SIG-M5 treated with dmso at 0.1 percent for 504 hours (cell line): ENCODE results near the gene PRG2.
"Not testable (repeated sequence)": the region's sequence is repeated elsewhere in the genome, so short reads cannot be mapped to it uniquely, and the experiment has no call there.

ENCODE experiments used
- DNase-seq: peaks from one replicate; lab custom pipeline; 2025; ENCODE audit not compliant: unreplicated experiment; lab: John Stamatoyannopoulos, UW

Gene PRG2

GRCh38 chr11:57370251-57370650, 20.2 kb downstream of the PRG2 start:
- DNase-seq: no peak

DNA sequence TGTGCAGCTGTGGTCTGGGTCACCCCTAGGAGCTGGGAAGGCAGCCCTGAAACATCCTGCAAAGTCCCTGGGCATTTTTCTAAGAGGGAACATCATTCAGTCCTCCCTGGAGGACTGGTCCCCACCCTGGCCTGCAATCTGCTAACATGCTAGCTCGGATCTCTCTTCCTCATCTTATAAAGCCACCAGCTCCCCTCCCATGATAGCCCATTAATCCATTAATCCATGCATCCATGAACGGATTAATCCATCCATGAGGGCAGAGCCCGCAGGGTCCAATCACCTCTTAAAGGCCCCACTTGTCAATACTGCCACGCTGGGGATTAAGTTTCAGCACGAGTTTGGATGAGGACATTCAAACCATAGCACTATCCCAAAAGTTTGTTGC, 21.6 kb downstream of the PRG2 start:
- DNase-seq: no peak

GRCh38 chr11:57368106-57368844, 22.2 kb downstream of the PRG2 start:
- no peak for DNase-seq

DNA sequence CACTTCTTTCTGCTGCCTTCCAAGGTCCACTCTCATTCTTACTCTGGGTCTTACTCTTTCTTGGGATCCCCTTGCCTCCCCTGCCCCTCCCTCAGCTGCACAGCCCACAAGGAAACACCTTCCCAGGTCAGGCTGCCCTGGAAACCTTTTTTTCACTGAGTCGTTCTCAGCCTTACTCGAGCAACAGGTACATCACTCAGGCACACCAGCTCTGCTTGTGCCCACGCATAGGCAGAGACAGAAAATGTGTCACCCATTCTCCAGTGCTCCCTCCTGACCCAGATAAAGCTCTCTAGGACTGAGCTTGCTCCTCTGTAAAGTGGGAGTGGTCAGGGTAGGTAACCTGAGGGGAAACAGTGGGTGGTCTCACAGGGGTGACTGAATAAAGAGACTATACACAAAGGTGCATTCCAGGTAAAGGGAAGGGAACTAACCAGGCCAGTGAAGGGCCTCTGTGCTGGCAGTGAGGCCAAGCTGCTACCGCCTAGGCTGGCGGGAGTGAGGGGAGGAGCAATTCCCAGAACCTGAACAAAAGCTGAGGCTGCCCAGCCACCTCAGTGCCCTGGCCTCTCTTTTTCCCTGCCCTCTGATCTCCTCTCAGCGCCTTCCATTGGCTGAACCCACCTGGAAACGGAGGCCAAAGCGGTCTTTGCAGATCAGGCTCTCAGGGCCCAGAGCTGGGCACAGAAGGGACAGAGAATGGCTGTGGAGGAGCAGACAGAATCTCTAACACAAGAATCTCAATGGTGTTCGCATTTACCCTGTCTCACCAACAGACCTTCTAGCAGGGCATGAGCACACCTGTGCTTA, 25.4 kb downstream of the PRG2 start:
- DNase-seq: no peak

GRCh38 chr11:57363131-57364080, 27.0 kb downstream of the PRG2 start:
- DNase-seq: no peak

DNA sequence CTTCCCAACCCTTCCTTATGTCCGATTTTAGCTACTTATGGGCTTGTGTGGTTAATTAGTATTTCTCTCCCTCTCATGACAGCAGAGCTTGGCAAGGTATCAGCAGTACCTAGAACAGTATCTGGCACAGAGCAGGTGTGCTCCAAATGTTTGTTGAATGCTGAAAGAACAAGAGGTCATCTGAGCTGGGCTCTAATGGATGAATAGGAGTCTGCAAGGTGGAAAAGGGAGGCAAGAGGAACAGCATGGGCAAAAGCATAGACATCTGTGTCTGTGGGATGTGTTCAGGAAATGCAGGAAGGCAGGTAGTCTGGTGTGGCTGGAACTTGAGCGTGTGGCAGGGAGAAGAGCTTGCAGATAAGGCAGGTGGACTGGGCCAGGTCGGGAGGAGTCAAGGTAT, 28.5 kb downstream of the PRG2 start:
- DNase-seq: no peak

GRCh38 chr11:57361420-57361819, 29.0 kb downstream of the PRG2 start:
- DNase-seq: not testable (repeated sequence)

- DNase-seq: no peak
Observed at GRCh38 chr11:57360991-57361390, 29.5 kb downstream of the PRG2 start.

DNA sequence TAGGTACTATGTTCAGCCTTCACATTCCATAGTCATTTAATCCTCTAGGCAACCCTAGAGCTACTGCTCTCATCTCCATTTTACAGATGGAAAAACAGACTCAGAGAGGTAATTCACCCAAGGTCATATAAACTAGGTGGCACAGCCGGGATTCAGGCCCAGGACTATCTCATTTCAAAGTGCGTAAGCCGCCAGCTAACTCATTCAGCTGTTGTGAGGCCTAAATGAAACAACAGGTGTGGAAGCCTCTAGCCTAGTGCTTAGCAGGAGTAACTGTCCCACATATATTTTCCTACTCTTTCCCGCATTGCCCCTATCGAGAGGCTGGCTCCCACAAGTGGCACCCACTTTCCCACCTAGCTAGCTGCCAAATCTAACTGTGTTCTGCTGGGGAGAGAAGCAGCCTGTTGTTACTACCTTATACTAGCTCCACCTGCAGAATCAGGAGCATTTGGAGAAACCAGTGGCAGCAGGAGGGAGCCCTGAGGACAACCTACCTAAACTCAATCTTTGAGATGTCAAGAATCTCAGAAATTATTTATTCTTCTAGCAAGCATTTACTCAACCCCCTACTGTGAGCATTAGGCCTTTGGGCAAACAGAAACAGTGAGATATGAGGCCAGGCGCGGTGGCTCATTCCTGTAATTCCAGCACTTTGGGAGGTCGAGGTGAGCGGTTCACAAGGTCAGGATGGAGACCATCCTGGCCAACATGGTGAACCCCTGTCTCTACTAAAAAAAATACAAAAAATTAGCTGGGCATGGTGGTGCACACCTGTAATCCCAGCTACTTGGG, 30.4 kb downstream of the PRG2 start:
- no peak for DNase-seq

DNA sequence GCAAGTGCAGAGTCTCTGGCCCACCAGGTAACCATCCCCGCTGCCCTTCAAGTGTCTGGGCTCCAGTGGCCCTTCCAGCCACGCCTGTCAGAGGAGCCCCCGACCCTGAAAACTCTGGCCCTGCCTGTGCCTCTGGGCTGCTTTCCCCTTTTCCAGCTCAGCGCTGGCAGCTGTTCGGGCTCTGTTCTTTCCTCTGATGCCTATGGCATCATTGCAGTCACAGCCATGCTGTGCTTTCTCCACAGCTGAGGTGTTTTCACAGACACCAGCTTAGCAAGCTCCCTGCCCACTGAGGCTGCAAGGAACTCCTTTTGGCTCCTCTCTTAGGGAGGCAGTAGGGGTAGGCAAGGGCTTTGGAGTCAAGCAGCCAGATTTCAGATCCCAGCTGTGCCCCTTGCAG, 31.1 kb downstream of the PRG2 start:
- DNase-seq: no peak

- no peak for DNase-seq
Observed at GRCh38 chr11:57358991-57359390, 31.5 kb downstream of the PRG2 start.

- no peak for DNase-seq
Observed at GRCh38 chr11:57358543-57358961, 31.9 kb downstream of the PRG2 start.

DNA sequence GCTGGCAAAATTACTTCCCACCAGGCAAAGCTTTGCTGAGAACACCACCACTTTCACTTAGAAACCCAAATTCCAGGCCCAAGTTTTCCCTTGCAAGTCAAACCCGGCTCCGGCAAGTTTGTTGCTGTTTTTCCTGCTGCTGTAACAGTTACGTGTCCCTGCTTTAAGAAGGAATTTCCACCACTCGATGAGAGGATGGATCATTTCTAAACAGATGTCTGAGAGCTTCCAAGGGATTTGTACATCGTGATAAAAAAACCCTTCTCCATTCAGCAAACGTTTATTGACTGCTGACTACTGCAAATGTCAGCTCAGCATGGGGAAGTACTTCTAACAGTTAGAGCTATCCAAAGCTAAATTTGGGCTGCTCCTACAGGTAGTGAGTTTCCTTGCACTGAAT, 32.6 kb downstream of the PRG2 start:
- DNase-seq: no peak

GRCh38 chr11:57357310-57357709, 33.1 kb downstream of the PRG2 start:
- no peak for DNase-seq

GRCh38 chr11:57356268-57356667, 34.2 kb downstream of the PRG2 start:
- no peak for DNase-seq

DNA sequence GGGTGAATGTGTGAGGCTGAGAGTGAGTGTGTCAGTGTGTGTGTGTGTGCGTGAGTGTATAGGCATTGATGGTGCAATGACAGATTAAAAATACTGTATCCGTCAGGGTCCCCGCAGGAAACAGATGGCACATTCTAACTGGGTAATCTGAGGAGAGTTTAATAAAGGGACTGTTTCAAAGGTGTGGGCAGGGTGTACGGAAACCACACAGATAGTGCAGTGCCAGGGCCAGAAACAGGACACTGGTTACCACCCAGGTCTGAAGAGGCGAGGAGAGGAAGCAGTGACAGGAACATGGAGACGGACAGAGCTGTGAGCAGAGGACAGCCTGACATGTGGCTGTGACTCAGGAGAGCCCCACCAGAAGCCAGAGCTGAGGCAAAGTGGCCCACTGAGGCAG, 35.8 kb downstream of the PRG2 start:
- DNase-seq: no peak

GRCh38 chr11:57353852-57354251, 36.6 kb downstream of the PRG2 start:
- DNase-seq: no peak

DNA sequence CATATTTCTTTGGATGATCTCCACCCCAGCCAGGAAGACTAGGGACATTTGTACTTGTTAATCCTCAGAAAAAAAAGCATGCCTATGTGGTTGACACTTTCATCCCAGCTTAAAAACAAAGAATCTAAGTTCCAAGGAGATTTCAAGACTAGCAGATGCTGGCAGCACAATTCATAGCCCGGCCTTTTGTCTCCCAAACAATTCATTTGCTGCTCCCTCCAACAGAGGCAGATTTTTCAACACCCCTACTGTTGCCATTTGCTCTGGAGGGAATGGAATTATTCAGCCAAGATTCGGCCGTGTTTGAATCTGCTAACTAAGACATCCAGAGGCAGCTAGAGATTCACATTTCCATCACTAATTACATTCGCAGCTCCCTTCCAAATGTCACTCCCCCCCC, 37.0 kb downstream of the PRG2 start:
- DNase-seq: no peak

DNA sequence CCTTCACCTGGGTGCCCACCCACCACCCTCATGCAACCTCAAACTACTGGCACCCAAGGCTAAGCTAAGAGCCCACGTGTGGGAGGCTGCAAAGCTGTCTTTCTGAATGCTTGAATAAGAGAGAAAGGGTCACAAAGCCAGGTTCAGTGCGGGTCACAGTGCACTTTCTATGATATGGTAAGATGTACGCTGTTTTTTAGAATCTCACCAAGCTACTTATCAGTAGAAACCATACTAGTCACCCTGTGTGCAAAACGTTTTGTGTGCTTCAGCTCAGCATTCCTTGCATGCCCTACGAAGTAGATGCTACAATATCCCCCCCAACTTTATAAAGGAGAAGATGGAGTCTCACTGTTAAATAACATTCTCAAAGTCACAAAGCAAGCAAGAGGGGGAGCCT, 37.4 kb downstream of the PRG2 start:
- DNase-seq: no peak

GRCh38 chr11:57349491-57350274, 40.8 kb downstream of the PRG2 start:
- no peak for DNase-seq
